Measurements from ENCODE around the gene ESYT2. TPM values are rescaled to one million over a fixed set of nuclear protein-coding genes. Genes with fewer than 3 reads are reported as not detected.

The ESYT2 gene
- total and polyA plus RNA-seq, 4 donors = 16.4 to 83.0 (median 58.0) TPM

DNA sequence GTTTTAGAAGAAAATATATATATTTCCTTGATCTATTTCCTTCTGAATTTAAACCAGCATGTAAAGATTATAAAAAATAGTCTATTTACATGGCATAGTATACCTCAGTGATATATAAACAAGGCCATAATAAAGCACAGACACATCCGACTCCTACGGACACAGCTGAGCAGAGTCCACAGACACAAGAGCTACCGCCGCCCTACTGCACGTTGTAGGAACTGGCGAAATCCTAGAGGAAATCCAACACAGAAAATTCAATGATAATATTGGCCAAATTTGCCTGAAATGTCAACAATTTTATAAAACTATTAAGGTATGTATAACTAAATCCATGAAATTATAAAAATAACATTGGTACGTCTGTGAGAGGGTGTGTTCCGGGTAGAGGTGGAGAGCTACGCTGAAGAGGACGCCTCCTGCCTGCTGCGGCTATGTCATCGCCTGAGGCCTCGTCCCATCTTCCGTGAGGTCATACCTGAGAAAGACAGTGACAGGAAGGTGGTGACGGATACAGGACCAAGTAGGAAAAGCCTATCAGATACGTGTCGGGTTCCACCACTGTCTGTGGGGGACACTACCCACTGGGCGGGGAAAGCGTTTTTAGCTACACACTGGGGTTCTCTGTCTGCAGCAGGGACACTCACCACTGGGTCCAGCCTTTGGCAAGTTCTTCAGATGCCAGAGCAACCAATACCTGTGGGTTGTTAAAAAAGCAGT is 95.4 kb downstream of the ESYT2 start:
- Histone ChIP-seq H3K27ac (ENCODE audit: low read depth in 1 of 2, low read length in 1 of 2) (no peak overlapping the region), H3K9ac (ENCODE audit: insufficient read depth in 1 of 2, low read length in 2 of 2) (no peak overlapping the region), H3K27me3 (ENCODE audit: control insufficient read depth in 3 of 3, insufficient read depth in 3 of 3, low read length in 2 of 3) (no peaks in the 10 kb centered on the region), H3K9me3 (ENCODE audit: control insufficient read depth in 4 of 4, insufficient read depth in 3 of 4, low read length in 3 of 4) (no peaks in the 10 kb centered on the region), H3K4me3 (no peak overlapping the region), H3K36me3 (ENCODE audit: control insufficient read depth in 4 of 4, insufficient read depth in 4 of 4, low read length in 4 of 4) (peaks cover 8 to 35% (median 20%) of the 10 kb centered on the region in 4 donors), H3K4me1 (ENCODE audit: control insufficient read depth in 5 of 5, insufficient read depth in 5 of 5, low read length in 5 of 5) (peaks cover 0 to 3% (median 0%) of the 10 kb centered on the region in 5 donors)
- ATAC-seq (ENCODE audit: insufficient read depth, low FRiP score) (no peak), DNase-seq (no peak)
- TF ChIP-seq, protein P1, sequence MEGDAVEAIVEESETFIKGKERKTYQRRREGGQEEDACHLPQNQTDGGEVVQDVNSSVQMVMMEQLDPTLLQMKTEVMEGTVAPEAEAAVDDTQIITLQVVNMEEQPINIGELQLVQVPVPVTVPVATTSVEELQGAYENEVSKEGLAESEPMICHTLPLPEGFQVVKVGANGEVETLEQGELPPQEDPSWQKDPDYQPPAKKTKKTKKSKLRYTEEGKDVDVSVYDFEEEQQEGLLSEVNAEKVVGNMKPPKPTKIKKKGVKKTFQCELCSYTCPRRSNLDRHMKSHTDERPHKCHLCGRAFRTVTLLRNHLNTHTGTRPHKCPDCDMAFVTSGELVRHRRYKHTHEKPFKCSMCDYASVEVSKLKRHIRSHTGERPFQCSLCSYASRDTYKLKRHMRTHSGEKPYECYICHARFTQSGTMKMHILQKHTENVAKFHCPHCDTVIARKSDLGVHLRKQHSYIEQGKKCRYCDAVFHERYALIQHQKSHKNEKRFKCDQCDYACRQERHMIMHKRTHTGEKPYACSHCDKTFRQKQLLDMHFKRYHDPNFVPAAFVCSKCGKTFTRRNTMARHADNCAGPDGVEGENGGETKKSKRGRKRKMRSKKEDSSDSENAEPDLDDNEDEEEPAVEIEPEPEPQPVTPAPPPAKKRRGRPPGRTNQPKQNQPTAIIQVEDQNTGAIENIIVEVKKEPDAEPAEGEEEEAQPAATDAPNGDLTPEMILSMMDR (IDR thresholded peaks at IDR 0.05; ENCODE audit: control extremely low read depth, extremely low read depth) = no peak
- WGBS, 2 donors = 96 to 97% methylated on average over 19 of the region's 19 CpGs

DNA sequence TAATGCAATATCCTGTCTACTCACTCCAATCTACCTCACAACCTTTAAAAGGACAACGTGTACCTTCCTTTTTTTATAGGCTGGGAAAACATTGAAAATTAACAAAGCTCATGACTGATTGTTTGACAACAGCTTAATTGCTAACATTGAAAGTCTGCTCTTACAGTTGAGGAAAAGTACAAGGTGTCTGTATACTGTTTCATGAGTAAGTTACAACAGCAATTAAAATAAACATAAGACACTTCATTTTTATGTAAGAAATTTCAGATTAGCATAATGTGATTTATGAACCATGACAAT is 96.1 kb downstream of the ESYT2 start:
- Histone ChIP-seq H3K4me3 (no peak overlapping the region), H3K9me3 (ENCODE audit: control insufficient read depth in 4 of 4, insufficient read depth in 3 of 4, low read length in 3 of 4) (no peaks in the 10 kb centered on the region), H3K27me3 (ENCODE audit: control insufficient read depth in 3 of 3, insufficient read depth in 3 of 3, low read length in 2 of 3) (no peaks in the 10 kb centered on the region), H3K36me3 (ENCODE audit: control insufficient read depth in 4 of 4, insufficient read depth in 4 of 4, low read length in 4 of 4) (peaks cover 3 to 30% (median 16%) of the 10 kb centered on the region in 4 donors), H3K4me1 (ENCODE audit: control insufficient read depth in 5 of 5, insufficient read depth in 5 of 5, low read length in 5 of 5) (peaks cover 0 to 3% (median 0%) of the 10 kb centered on the region in 5 donors), H3K9ac (ENCODE audit: insufficient read depth in 1 of 2, low read length in 2 of 2) (no peak overlapping the region), H3K27ac (ENCODE audit: low read depth in 1 of 2, low read length in 1 of 2) (no peak overlapping the region)
- TF ChIP-seq, protein P1 (IDR thresholded peaks at IDR 0.05; ENCODE audit: control extremely low read depth, extremely low read depth) = no peak
- ATAC-seq (ENCODE audit: insufficient read depth, low FRiP score) (no peak), DNase-seq (no peak)
- 48 to 79% methylated on average over 1 of the region's 1 CpG for WGBS, 2 donors

DNA sequence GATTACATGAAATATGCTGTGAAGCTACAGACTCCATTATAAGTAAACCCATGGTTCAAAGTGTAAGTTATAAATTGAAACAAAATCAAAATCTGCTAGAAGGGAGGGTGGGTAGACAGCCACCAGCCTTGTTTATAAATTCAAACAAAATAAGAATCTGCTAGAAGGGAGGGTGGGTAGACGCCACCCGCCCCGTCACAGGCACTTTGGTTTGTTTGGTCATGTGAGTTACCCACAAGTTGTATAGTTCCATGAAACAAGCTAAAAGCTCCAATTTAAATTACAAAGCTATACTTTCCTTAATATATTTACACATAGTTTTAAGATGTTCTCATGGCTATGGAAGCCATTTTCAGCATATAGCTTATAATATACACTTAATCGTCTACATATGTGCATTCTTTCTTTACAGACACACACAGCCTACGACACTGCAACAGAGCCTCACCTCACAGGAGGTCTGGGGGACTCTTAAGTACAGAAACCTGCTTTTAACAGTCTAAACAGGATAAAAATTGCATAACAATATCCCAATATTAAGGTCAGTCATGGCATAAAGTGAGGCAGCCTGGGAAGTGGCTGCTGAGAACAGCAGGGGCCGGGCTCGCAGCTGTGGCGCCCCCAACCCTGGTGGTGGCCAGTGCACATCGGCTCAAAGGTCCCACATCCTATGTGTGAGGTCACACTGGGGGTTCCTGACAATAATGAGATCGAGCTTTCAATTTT is 96.7 kb downstream of the ESYT2 start:
- no peak overlapping the region for H3K27ac ChIP-seq (ENCODE audit: low read depth in 1 of 2, low read length in 1 of 2)
- H3K27me3 ChIP-seq (ENCODE audit: control insufficient read depth in 3 of 3, insufficient read depth in 3 of 3, low read length in 2 of 3) = no peaks in the 10 kb centered on the region
- H3K4me3 ChIP-seq = no peak overlapping the region
- no peaks in the 10 kb centered on the region for H3K9me3 ChIP-seq (ENCODE audit: control insufficient read depth in 4 of 4, insufficient read depth in 3 of 4, low read length in 3 of 4)
- TF ChIP-seq, protein P1 (IDR thresholded peaks at IDR 0.05; ENCODE audit: control extremely low read depth, extremely low read depth) = no peak
- no peak for DNase-seq
- H3K4me1 ChIP-seq (ENCODE audit: control insufficient read depth in 5 of 5, insufficient read depth in 5 of 5, low read length in 5 of 5) = peaks cover 0 to 3% (median 0%) of the 10 kb centered on the region in 5 donors
- ATAC-seq (ENCODE audit: insufficient read depth, low FRiP score) = no peak
- peaks cover 3 to 28% (median 15%) of the 10 kb centered on the region in 4 donors for H3K36me3 ChIP-seq (ENCODE audit: control insufficient read depth in 4 of 4, insufficient read depth in 4 of 4, low read length in 4 of 4)
- 85 to 89% methylated on average over 10 of the region's 10 CpGs for WGBS, 2 donors
- H3K9ac ChIP-seq (ENCODE audit: insufficient read depth in 1 of 2, low read length in 2 of 2) = no peak overlapping the region

All from lung (tissue), 12 donors.